HG03045 (cell line): ENCODE results near the gene ARNT2.

ENCODE experiments used
- ATAC-seq: cut with Tn5 transposase; IDR thresholded peaks from one replicate; pipeline ENCODE4 v1.9.1; 2021; ENCODE audit warnings: mild to moderate bottlenecking, moderate library complexity; ENCODE audit not compliant: unreplicated experiment

ARNT2 gene

GRCh38 chr15:80609091-80609490, 204.9 kb downstream of the ARNT2 start:
- ATAC-seq, result no peak

- no peak for ATAC-seq
These were observed 205.3 kb downstream of the ARNT2 start for GRCh38 chr15:80609512-80609946.

GRCh38 chr15:80611543-80612080, 207.4 kb downstream of the ARNT2 start:
- no peak for ATAC-seq

GRCh38 chr15:80612118-80612823, 208.1 kb downstream of the ARNT2 start:
- ATAC-seq, result no peak

- no peak for ATAC-seq
These were observed 209.7 kb downstream of the ARNT2 start for GRCh38 chr15:80613762-80614365.

- no peak for ATAC-seq
These were observed 210.7 kb downstream of the ARNT2 start for GRCh38 chr15:80614711-80615360.

- ATAC-seq, result no peak
These were observed 211.2 kb downstream of the ARNT2 start for GRCh38 chr15:80615361-80615736.

GRCh38 chr15:80615783-80616391, 211.7 kb downstream of the ARNT2 start:
- ATAC-seq, result no peak

GRCh38 chr15:80618685-80619400, 214.7 kb downstream of the ARNT2 start:
- ATAC-seq, result no peak

- ATAC-seq, result no peak
These were observed 215.5 kb downstream of the ARNT2 start for GRCh38 chr15:80619680-80620079.

- ATAC-seq, result no peak
These were observed 216.0 kb downstream of the ARNT2 start for GRCh38 chr15:80620141-80620540.

- ATAC-seq, result no peak
These were observed 216.7 kb downstream of the ARNT2 start for GRCh38 chr15:80620931-80621330.

GRCh38 chr15:80626643-80627120, 222.5 kb downstream of the ARNT2 start:
- ATAC-seq, result no peak

GRCh38 chr15:80629355-80629754, 225.2 kb downstream of the ARNT2 start:
- ATAC-seq, result no peak

GRCh38 chr15:80630981-80631380, 226.8 kb downstream of the ARNT2 start:
- no peak for ATAC-seq

- ATAC-seq, result no peak
These were observed 229.0 kb downstream of the ARNT2 start for GRCh38 chr15:80633221-80633620.

- no peak for ATAC-seq
These were observed 231.8 kb downstream of the ARNT2 start for GRCh38 chr15:80635953-80636352.

- no peak for ATAC-seq
These were observed 232.5 kb downstream of the ARNT2 start for GRCh38 chr15:80636675-80637074.

GRCh38 chr15:80637747-80638146, 233.6 kb downstream of the ARNT2 start:
- ATAC-seq, result no peak

GRCh38 chr15:80638553-80639167, 234.5 kb downstream of the ARNT2 start:
- ATAC-seq, result no peak
